Stimulated activated CD4-positive, alpha-beta T cell treated with anti-CD3 and anti-CD28 coated beads, Interleukin-12 subunit alpha, Interleukin-12 subunit beta, amount 100 ng/mL, for 24 hours (primary cell): ENCODE measurements around the gene CACNA2D3.

Experiments
- DNase-seq, 2 experiments: peaks; one replicate each; pipeline ENCODE4 v3.0.0-alpha.2; 2020; ENCODE audit warnings: low read depth in 2 of 2

CACNA2D3 gene

DNA sequence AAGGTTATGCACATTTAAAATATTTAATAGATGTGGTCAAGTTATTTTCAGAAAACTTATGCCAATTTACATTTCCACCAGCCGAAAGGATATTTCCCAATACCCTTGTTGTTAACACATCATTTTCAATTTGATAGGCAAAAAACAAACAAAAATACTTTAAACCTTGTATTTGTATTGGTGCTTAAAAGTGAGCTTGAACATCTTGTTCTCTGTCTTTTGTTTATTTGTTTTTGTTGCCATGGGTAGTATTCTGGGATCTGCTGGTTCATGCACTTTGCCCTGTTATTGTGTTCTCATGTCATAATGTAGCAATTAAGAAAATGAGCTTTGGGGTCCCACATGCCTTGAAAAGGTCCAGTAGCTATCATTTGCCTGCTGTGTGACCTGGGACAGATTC lies 614.1 kb downstream of the CACNA2D3 start:
- no peak for DNase-seq

DNA sequence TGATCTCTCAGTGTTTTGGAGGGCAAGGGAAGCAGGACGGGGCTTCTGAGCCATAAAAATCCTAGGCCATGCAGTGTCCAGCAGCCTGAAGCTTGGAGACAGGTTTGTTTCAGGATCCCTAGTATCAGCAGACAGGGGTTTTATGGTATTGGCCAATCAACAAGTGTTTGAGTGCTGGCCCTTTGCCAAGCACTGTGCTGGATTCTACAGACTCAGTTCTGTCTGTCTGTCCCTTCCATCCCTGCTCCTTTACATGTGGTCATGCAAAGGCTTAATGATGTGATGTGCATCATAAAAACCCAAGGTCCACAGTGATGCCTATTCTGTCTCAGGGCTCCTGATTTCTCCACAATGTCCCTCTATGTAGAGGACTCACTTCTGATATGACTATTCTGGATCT lies 621.4 kb downstream of the CACNA2D3 start:
- DNase-seq, result no peak

DNA sequence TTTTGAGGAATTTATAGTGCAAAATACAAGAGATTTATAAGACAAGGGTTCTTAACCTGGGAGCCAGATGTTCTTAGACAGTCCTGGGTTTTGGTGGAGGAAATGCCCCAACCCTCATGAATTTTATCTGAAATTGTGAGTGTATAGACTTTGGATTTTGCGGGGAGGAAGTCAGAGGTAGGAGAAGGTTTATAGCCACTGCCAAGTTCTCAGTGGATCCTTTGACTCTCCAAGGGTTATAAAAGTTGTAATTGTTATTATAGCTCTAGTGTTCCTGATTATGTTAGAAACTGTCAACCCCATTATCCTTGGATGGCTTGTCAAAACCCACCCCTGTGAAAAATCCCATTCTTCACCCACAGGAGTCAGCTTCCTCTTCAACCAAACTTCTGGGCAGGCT lies 621.9 kb downstream of the CACNA2D3 start:
- no peak for DNase-seq

- DNase-seq, result no peak
Observed at GRCh38 chr3:54745843-54746242, 623.5 kb downstream of the CACNA2D3 start.

DNA sequence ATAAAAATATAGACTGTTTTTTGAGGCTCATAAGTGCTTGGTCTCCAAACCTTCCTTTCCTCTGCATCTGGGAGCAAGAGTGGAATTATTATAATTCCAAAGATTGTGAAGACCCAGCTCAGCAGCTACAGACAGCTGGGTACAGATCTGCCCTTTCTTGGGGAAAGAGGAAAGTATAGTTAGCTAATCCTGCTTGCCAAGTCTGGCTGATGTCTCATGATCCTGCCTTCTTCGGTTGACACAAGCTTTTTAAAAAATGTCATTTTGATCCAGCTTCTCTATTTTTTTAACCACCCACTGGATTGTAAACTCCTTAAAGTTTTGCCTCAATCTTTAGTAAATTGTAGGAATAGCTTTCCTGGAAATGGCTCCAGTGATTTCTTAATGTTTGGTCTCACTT lies 624.4 kb downstream of the CACNA2D3 start:
- no peak for DNase-seq

DNA sequence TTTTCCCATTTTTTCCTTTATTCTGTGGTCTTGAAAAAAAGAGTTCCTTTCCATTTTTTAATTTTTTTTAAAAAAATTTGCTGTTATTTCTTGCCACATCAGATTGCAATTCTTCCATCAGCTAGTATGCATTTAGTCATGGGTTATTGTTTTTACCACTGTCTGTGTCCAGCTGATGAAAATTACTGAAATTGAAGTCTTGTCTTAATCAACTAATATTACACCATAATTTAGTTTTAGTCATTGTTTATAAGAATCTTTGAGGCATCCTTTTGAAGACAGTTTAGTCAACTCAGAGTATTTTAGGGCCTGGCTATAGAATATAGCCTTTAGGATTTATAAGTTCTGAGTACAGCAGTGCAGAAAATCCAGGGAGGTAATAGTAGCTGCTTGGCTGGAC lies 633.4 kb downstream of the CACNA2D3 start:
- no peak for DNase-seq

- no peak for DNase-seq
Observed at GRCh38 chr3:54756330-54756731, 634.0 kb downstream of the CACNA2D3 start.

GRCh38 chr3:54758461-54758860 lies 636.1 kb downstream of the CACNA2D3 start:
- no peak for DNase-seq

- no peak for DNase-seq
Observed at GRCh38 chr3:54759166-54759565, 636.8 kb downstream of the CACNA2D3 start.

- DNase-seq, result no peak
Observed at GRCh38 chr3:54760201-54760600, 637.8 kb downstream of the CACNA2D3 start.

DNA sequence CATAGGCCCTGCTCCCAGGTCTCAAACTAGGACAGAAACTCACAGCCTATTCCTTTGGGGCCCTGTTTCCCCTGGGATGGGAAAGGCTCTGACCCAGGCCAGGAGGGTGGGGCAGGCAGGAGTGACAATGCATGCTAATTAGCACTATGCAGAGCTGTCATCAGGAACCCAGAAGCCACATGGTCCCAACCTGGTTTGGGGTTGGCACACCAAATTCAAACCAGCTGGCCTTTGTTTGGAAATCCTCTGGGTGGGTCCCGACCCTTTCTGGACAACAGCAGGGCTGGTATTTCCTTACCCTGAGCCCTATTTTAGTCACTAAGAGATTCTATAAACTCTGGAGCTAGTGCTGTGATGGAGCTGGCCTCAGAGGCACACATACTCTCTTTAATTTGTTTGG lies 639.3 kb downstream of the CACNA2D3 start:
- DNase-seq, result no peak

GRCh38 chr3:54764911-54765310 lies 642.6 kb downstream of the CACNA2D3 start:
- no peak for DNase-seq

- DNase-seq, result no peak
Observed at GRCh38 chr3:54771050-54771449, 648.7 kb downstream of the CACNA2D3 start.

- DNase-seq, result no peak
Observed at GRCh38 chr3:54772051-54772450, 649.7 kb downstream of the CACNA2D3 start.

DNA sequence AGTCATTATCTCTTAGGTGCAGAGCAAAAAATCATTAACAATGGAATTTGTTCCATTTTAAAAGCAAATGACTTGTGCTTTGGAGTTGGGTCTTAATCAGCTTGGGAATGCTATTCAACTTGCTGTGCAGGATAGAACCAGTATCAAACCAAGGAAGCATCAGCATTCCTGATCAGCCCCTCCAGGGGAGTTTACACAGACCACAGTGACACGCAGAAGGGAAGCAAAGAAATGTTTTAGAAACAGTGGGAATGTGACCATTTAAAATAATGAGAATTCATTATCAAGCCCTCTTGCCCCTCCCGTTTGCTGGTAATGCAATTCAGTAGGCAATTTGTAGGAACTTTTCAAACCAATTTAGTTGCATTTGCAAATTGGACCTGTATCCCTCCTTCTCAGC lies 650.4 kb downstream of the CACNA2D3 start:
- DNase-seq, result no peak

GRCh38 chr3:54773271-54773670 lies 650.9 kb downstream of the CACNA2D3 start:
- DNase-seq, result no peak

DNA sequence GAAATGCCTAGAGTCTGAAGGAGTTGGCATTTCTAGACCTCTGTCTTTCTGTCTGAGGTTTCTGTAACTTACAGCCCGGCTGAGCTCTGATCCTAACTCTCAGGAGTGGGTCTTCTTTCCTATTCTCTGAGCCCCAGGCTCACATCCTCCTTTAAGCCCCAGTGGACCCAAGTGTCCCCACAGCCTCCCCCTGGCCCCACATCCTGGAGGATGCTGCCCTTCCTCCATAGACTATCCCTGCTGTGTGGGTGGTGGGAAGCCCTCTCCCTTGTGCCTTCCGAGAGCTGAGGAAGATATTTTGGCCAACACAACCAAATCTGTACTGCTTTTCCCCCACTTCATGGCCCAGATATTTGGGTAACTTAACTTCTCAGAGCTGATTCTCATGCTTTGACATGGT lies 654.2 kb downstream of the CACNA2D3 start:
- DNase-seq, result no peak

- no peak for DNase-seq
Observed at GRCh38 chr3:54777141-54777540, 654.8 kb downstream of the CACNA2D3 start.

DNA sequence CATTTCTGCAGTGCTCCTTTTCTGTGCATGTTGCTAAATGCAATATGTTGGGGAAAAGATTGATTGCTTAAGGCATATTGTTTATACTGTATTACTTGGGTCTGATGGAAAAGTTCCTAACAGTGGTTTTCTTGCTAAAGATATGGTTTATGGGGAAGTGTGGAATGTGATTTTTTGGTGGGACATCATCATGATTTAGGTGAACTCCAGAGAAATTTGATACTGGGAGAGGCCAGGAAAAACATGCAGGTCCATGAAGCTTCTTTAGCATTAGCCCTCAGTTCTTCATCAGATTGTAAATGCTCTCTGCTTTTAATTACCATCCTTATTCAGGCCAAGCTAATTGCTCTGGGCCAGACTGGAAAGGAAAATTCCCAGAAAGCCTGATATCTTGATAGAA lies 658.0 kb downstream of the CACNA2D3 start:
- no peak for DNase-seq

DNA sequence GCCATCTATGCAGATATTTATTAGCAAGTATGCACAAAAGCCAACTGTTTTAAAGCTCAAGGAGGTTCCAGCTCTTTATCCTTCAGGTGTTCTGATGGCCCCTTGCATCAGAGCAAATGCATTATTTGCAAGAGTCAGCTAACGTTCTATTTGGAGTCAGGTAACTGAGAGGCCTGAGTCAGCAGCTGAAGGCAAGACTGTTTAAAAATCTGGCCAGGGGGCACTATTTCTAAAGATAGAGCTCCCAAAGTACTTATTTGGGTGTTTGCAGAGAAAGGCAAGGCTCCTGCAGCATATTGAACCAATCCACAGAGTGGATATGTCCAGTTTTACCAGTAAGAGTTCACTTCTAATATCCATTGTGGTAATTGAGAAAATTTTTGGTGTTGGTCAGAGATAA lies 659.4 kb downstream of the CACNA2D3 start:
- DNase-seq, result no peak

GRCh38 chr3:54783611-54784010 lies 661.3 kb downstream of the CACNA2D3 start:
- no peak for DNase-seq

DNA sequence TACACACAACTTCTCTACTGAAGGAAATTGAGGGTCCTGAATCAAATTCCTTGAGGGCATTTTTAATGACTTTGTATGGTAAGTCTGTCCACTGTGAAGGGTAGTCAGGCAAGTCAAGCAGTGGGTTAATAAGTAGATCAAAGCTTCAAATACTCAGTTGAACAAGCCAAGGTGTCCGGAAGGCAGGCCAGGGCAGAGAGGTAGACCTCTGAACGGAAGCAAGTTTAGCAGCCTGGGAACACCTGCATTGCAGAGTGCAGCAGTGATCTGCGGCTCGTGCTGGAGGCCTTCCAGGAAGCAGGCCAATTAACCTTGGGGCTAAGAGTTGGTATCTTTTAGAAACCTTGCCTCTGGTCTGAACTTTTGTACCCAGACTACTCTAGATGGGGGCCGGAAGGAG lies 661.7 kb downstream of the CACNA2D3 start:
- DNase-seq, result no peak

DNA sequence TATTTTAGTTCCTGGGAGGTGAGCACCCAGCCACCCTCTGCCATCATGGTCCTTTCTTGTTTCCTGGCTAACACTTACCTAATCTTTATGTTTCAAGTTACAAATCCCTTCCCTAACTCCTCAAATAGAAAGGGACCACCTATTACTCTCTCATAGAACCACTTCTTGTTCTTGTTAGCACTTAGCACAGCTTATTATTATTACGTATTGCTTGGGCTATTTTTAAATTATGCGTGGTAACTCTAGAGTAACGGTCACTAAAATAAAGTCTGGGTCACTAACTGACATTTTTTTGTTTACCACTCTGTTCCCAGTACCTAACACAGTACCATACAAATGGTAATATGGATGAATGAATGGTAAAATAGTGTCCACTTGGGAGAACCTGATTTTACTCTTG lies 663.6 kb downstream of the CACNA2D3 start:
- no peak for DNase-seq

- DNase-seq, result no peak
Observed at GRCh38 chr3:54790051-54790450, 667.7 kb downstream of the CACNA2D3 start.
